Activated CD8-positive, alpha-beta memory T cell treated with anti-CD3 and anti-CD28 coated beads, Interleukin-2, amount 50 U/mL, for 24 hours (primary cell): ENCODE results near the gene PSMA8.
"Not testable (repeated sequence)": the region's sequence is repeated elsewhere in the genome, so short reads cannot be mapped to it uniquely, and the experiment has no call there.

Experiments
- DNase-seq: peaks from one replicate; pipeline ENCODE4 v3.0.0-alpha.2; 2020; ENCODE audit errors: extremely low read depth

Gene PSMA8

GRCh38 chr18:26175481-26175880 lies 41.8 kb downstream of the PSMA8 start:
- DNase-seq: no peak

- DNase-seq: no peak
These were observed 42.5 kb downstream of the PSMA8 start for GRCh38 chr18:26176134-26176533.

- no peak for DNase-seq
These were observed 47.7 kb downstream of the PSMA8 start for GRCh38 chr18:26181343-26181826.

GRCh38 chr18:26183395-26184112 lies 49.9 kb downstream of the PSMA8 start:
- no peak for DNase-seq

- no peak for DNase-seq
These were observed 51.6 kb downstream of the PSMA8 start for GRCh38 chr18:26185267-26185666.

- no peak for DNase-seq
These were observed 56.8 kb downstream of the PSMA8 start for GRCh38 chr18:26190506-26190905.

- no peak for DNase-seq
These were observed 58.6 kb downstream of the PSMA8 start for GRCh38 chr18:26192233-26192632.

GRCh38 chr18:26196605-26197004 lies 62.9 kb downstream of the PSMA8 start:
- DNase-seq: no peak

GRCh38 chr18:26202001-26202400 lies 68.3 kb downstream of the PSMA8 start:
- DNase-seq: not testable (repeated sequence)

- DNase-seq: no peak
These were observed 71.6 kb downstream of the PSMA8 start for GRCh38 chr18:26205318-26205717.

- DNase-seq: no peak
These were observed 72.8 kb downstream of the PSMA8 start for GRCh38 chr18:26206488-26206887.

GRCh38 chr18:26207937-26208336 lies 74.3 kb downstream of the PSMA8 start:
- DNase-seq: no peak

GRCh38 chr18:26208977-26209376 lies 75.3 kb downstream of the PSMA8 start:
- DNase-seq: no peak

GRCh38 chr18:26210147-26210546 lies 76.5 kb downstream of the PSMA8 start:
- no peak for DNase-seq

GRCh38 chr18:26215247-26215970 lies 81.7 kb downstream of the PSMA8 start:
- no peak for DNase-seq

GRCh38 chr18:26225022-26225693 lies 91.5 kb downstream of the PSMA8 start:
- DNase-seq: no peak

GRCh38 chr18:26225915-26226228 lies 92.2 kb downstream of the PSMA8 start:
- DNase-seq: no peak

GRCh38 chr18:26226229-26227050 lies 92.8 kb downstream of the PSMA8 start, which contains the start of gene TAF4B:
Gene TAF4B, plus strand, starts transcription at chr18:26226445. Its CDS starts 489 bp downstream, at chr18:26226934.
- DNase-seq: peak; percentile 84

GRCh38 chr18:26227051-26227670 lies 93.5 kb downstream of the PSMA8 start:
- no peak for DNase-seq

GRCh38 chr18:26228562-26229260 lies 95.0 kb downstream of the PSMA8 start:
- DNase-seq: no peak

- no peak for DNase-seq
These were observed 96.8 kb downstream of the PSMA8 start for GRCh38 chr18:26230497-26230896.
